A673 (cell line): Measurements from ENCODE around the gene POU3F1. TPM values are rescaled to one million over a fixed set of nuclear protein-coding genes. Genes with fewer than 3 reads are reported as not detected.

Experiments used
- BruUV-seq: library from RNA; stranded (reverse); fragments of 400-500 nt; replicated peaks from 2 replicates; lab custom pipeline; 2021; lab: Mats Ljungman, UMichigan
- CTCF ChIA-PET: fragments of 300-600 bp; sonication (Branson Sonifier 250); formaldehyde crosslinking; loops from one replicate; lab custom pipeline; 2022; ENCODE audit warnings: antibody characterized with exemption; lab: Charles Lee
- POLR2A ChIA-PET: fragments of 300-600 bp; sonication (Branson Sonifier 250); formaldehyde crosslinking; loops from one replicate; lab custom pipeline; 2022; ENCODE audit warnings: antibody characterized with exemption; ENCODE audit not compliant: low non-redundant PET; lab: Charles Lee
- DNase-seq: peaks from one replicate; pipeline ENCODE4 v3.0.0-alpha.2; 2015; ENCODE audit warnings: low spot score
- H3K27ac ChIP-seq: fragments of 200-600 bp; sonication (generic); 2 replicates; pipeline ENCODE4 v1.5.1; 2016; ENCODE audit warnings: mixed run types, low read depth, mild to moderate bottlenecking, mixed read lengths, antibody characterized with exemption, low read length; ENCODE audit not compliant: poor library complexity, severe bottlenecking
- H3K27me3 ChIP-seq: fragments of 200-600 bp; sonication (generic); replicated peaks from 2 replicates; pipeline ENCODE4 v1.6.1; 2017; ENCODE audit warnings: mixed run types, low read depth, mild to moderate bottlenecking, mixed read lengths, antibody characterized with exemption, low read length; ENCODE audit not compliant: insufficient read depth, poor library complexity
- H3K36me3 ChIP-seq: fragments of 200-600 bp; sonication (generic); 2 replicates; pipeline ENCODE4 v1.6.1; 2016; ENCODE audit warnings: mixed run types, mild to moderate bottlenecking, mixed read lengths, antibody characterized with exemption, low read length; ENCODE audit not compliant: insufficient read depth, poor library complexity, severe bottlenecking
- H3K4me1 ChIP-seq: fragments of 200-600 bp; sonication (generic); 2 replicates; pipeline ENCODE4 v1.6.1; 2017; ENCODE audit warnings: mixed run types, mild to moderate bottlenecking, mixed read lengths, antibody characterized with exemption, low read length; ENCODE audit not compliant: insufficient read depth, poor library complexity, severe bottlenecking
- H3K4me3 ChIP-seq: fragments of 200-600 bp; sonication (generic); 2 replicates; pipeline ENCODE4 v1.5.1; 2016; ENCODE audit warnings: low read depth, mixed run types, mild to moderate bottlenecking, mixed read lengths, low read length; ENCODE audit not compliant: poor library complexity, severe bottlenecking
- H3K9me3 ChIP-seq: fragments of 200-600 bp; sonication (generic); 2 replicates; pipeline ENCODE4 v1.6.1; 2016; ENCODE audit warnings: mixed run types, low read depth, mild to moderate bottlenecking, mixed read lengths, antibody characterized with exemption, low read length; ENCODE audit not compliant: poor library complexity, severe bottlenecking
- EZH2 ChIP-seq: fragments of 200-600 bp; sonication (generic); IDR thresholded peaks from 2 replicates; pipeline ENCODE4 v1.6.1; 2017; ENCODE audit warnings: borderline replicate concordance, low read depth, mild to moderate bottlenecking, mixed read lengths, antibody characterized with exemption, low read length; ENCODE audit not compliant: poor library complexity, severe bottlenecking
- intact Hi-C: fragments of 100-400 bp; cut with micrococcal nuclease; formaldehyde crosslinking; loops from one replicate; pipeline ENCODE4 v1.10.0; 2022; ENCODE audit not compliant: unreplicated experiment
- total RNA-seq: library from RNA; stranded (reverse); gene quantifications from 2 replicates; pipeline ENCODE4 v1.2.3, GENCODE V29; 2021
- TF ChIP-seq, protein P1 (sequence below): fragments of 300-800, 200-600 bp; sonication (generic); conservative IDR thresholded peaks from 2 replicates; pipeline ENCODE4 v1.5.1; 2017; ENCODE audit warnings: low read depth, mild to moderate bottlenecking, antibody characterized with exemption, low read length, moderate library complexity, mixed read lengths

The POU3F1 gene
- total RNA-seq, 1 experiment from 2014 or later, result 92.9 TPM

DNA sequence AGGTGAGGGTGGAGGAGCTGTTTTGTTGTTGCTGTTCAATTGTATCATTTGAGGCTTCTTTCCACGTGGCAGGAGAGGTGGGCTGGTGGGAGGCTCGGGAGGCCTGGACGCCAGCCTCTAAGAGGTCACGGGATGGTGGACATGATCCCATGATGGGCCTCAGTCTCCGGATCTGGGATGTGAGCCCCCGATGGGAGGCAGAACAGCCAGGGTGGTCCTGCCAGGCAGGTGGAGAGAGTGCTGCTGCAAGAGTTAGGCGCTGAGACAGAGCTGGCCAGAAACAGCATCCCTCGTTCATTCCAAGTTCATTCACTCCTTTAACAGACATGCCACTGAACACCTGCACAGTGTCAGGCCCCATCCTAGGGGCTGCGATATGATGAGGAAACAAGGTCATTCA, 41.1 kb upstream of the POU3F1 start:
- ChIA-PET POLR2A (no interaction called here), CTCF (no interaction called here)
- DNase-seq, result no peak
- intact Hi-C loops, result no loop called here
- Histone ChIP-seq H3K27me3 (no peaks in the 10 kb centered on the region), H3K4me3 (no peak overlapping the region), H3K27ac (no peak overlapping the region), H3K9me3 (no peaks in the 10 kb centered on the region), H3K4me1 (peaks cover 25% of the 10 kb centered on the region), H3K36me3 (no peaks in the 10 kb centered on the region)
- no TSS peak for BruUV-seq
- TF ChIP-seq EZH2, result no peak
- TF ChIP-seq, protein P1, sequence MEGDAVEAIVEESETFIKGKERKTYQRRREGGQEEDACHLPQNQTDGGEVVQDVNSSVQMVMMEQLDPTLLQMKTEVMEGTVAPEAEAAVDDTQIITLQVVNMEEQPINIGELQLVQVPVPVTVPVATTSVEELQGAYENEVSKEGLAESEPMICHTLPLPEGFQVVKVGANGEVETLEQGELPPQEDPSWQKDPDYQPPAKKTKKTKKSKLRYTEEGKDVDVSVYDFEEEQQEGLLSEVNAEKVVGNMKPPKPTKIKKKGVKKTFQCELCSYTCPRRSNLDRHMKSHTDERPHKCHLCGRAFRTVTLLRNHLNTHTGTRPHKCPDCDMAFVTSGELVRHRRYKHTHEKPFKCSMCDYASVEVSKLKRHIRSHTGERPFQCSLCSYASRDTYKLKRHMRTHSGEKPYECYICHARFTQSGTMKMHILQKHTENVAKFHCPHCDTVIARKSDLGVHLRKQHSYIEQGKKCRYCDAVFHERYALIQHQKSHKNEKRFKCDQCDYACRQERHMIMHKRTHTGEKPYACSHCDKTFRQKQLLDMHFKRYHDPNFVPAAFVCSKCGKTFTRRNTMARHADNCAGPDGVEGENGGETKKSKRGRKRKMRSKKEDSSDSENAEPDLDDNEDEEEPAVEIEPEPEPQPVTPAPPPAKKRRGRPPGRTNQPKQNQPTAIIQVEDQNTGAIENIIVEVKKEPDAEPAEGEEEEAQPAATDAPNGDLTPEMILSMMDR, result no peak

DNA sequence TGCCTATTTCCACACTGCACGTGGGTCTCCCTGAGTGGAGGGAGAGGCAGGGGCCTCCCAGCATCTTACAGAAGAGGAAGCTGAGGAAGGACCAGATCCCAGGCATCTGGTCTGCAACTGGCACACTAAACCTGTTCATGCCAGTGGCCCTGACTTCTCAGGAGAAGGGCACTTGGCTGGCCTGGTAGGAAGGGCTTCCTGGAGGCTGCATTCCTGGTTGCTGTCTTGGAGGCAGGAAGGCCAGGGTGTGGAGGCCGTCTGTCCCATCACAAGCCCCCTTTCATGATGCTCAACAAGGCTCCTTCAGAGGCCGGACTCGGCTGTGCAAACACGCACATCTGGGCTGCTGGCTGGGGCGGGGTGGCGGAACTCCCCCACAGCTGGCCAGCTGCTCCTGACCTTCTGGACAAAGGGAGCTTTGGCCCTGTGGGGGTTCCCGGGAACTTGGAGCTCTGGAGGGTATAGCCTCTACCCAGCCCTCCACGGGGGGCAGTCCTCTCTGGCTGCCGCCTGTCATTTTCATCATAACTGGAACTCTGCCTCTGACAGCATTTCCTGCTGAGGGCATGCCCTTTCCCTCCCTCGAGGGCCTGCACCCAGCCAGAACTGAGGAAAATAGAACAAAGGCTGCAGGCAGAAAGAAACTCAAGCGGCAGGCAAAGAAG, 39.2 kb upstream of the POU3F1 start:
- peaks cover 8% of the 10 kb centered on the region for H3K4me1 ChIP-seq
- CTCF ChIA-PET, result no interaction called here
- H3K27me3 ChIP-seq, result no peaks in the 10 kb centered on the region
- POLR2A ChIA-PET, result no interaction called here
- no TSS peak for BruUV-seq
- H3K9me3 ChIP-seq, result no peaks in the 10 kb centered on the region
- no peak overlapping the region for H3K27ac ChIP-seq
- H3K4me3 ChIP-seq, result no peak overlapping the region
- H3K36me3 ChIP-seq, result no peaks in the 10 kb centered on the region
- intact Hi-C loops, result no loop called here
- DNase-seq, result no peak
- TF ChIP-seq, protein P1, result no peak
- TF ChIP-seq EZH2, result no peak

DNA sequence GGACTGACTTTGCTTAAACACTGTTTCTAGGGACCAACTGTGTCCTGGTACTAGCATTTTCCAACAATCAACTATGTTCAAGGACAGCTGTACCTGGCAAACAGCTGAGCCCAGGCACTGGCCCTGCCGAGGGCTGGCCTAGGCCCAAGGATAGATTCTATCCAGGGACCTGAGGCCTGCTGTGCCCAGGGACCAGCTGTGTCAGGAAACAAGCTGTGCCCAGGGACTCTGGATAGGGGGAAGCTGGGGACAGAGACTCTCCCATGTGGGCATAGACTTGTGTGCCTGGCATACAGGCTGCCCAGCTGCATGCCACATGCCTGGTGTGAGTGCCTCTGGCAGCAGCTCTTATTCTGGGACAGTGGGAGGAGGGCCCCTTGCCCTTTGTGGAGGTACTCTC, 38.1 kb upstream of the POU3F1 start:
- DNase-seq, result no peak
- no peaks in the 10 kb centered on the region for H3K27me3 ChIP-seq
- no peaks in the 10 kb centered on the region for H3K36me3 ChIP-seq
- intact Hi-C loops, result no loop called here
- POLR2A ChIA-PET, result interaction anchor here (0.7 kb wide), 1 partner anchor 21 kb away, joined by 5 read pairs; no protein-coding TSS in a partner anchor
- TF ChIP-seq EZH2, result no peak
- TF ChIP-seq, protein P1, result no peak
- no peak overlapping the region for H3K27ac ChIP-seq
- H3K9me3 ChIP-seq, result no peaks in the 10 kb centered on the region
- CTCF ChIA-PET, result no interaction called here
- no TSS peak for BruUV-seq
- no peak overlapping the region for H3K4me3 ChIP-seq
- H3K4me1 ChIP-seq, result peaks cover 8% of the 10 kb centered on the region
